Endothelial cell of umbilical vein (primary cell): ENCODE measurements around the gene BLNK. TPM values are rescaled to one million over a fixed set of nuclear protein-coding genes. Genes with fewer than 3 reads are reported as not detected.

Source experiments
- BruUV-seq: library from RNA; stranded (reverse); fragments of 400-500 nt; replicated peaks from 2 replicates; lab custom pipeline; 2021; lab: Mats Ljungman, UMichigan
- CTCF ChIA-PET: fragments of 300-600, 350-600 bp; sonication (Branson Sonifier 250); formaldehyde crosslinking; loops from one replicate; lab custom pipeline; 2021; ENCODE audit warnings: antibody characterized with exemption, inconsistent platforms; lab: Charles Lee
- POLR2A ChIA-PET: fragments of 300-600, 350-600 bp; sonication (Branson Sonifier 250); formaldehyde crosslinking; loops from one replicate; lab custom pipeline; 2021; ENCODE audit warnings: antibody characterized with exemption, inconsistent platforms; lab: Charles Lee
- DNase-seq: peaks from one replicate; pipeline ENCODE4 v3.0.0-alpha.2; 2011; ENCODE audit warnings: low read depth, low spot score
- FAIRE-seq: peaks from 2 replicates; lab custom pipeline; 2011; peaks lifted over from hg19 to GRCh38; lab: Jason Lieb, UNC
- H2AFZ ChIP-seq: 2 replicates; pipeline ENCODE4 v1.6.0; 2012; ENCODE audit warnings: low read depth, low read length, control low read depth, inconsistent platforms
- H3K27ac ChIP-seq: 2 replicates; pipeline ENCODE4 v1.5.1; 2011; ENCODE audit warnings: low read depth, mild to moderate bottlenecking, control low read depth, low read length, moderate library complexity; ENCODE audit not compliant: insufficient read depth
- H3K27me3 ChIP-seq, 2 experiments: 2 replicates each; pipeline versions ENCODE4 v1.6.0 to v1.6.1; 2011; ENCODE audit warnings: low read length in 2 of 2, mixed read lengths in 1 of 2; ENCODE audit not compliant: control insufficient read depth in 2 of 2, insufficient read depth in 2 of 2
- H3K36me3 ChIP-seq, 2 experiments: 2 replicates in 1 of 2; 3 replicates in 1 of 2; pipeline ENCODE4 v1.5.1; 2011; ENCODE audit warnings: low read length in 2 of 2, mild to moderate bottlenecking in 1 of 2, moderate library complexity in 1 of 2; ENCODE audit not compliant: control insufficient read depth in 2 of 2, insufficient read depth in 2 of 2; ENCODE audit errors: extremely low read depth in 1 of 2
- H3K4me1 ChIP-seq: 3 replicates; pipeline ENCODE4 v1.5.1; 2011; ENCODE audit warnings: mild to moderate bottlenecking, low read length; ENCODE audit not compliant: control insufficient read depth, insufficient read depth; ENCODE audit errors: extremely low read depth
- H3K4me2 ChIP-seq: 2 replicates; pipeline ENCODE4 v1.6.1; 2011; ENCODE audit warnings: low read length, control low read depth, mixed read lengths; ENCODE audit not compliant: insufficient read depth
- H3K4me3 ChIP-seq, 3 experiments: fragments of 200-600 bp in 1 of 3; sonication (generic), shearing (Covaris generic) in 1 of 3; replicated peaks in 1 of 3; 2 replicates each; pipeline ENCODE4 v1.5.1; 2011 to 2016; ENCODE audit warnings: control low read depth in 3 of 3, low read length in 3 of 3, mild to moderate bottlenecking in 2 of 3, inconsistent platforms in 1 of 3, low read depth in 1 of 3, moderate library complexity in 1 of 3; ENCODE audit not compliant: insufficient read depth in 1 of 3
- H3K79me2 ChIP-seq: 2 replicates; pipeline ENCODE4 v1.6.0; 2012; ENCODE audit warnings: low read length, inconsistent platforms; ENCODE audit not compliant: control insufficient read depth, insufficient read depth
- H3K9ac ChIP-seq: replicated peaks from 2 replicates; pipeline ENCODE3; 2011; ENCODE audit warnings: low read length, control low read depth; ENCODE audit not compliant: insufficient read depth; ENCODE audit errors: extremely low read depth
- H3K9me1 ChIP-seq: replicated peaks from 3 replicates; pipeline ENCODE4 v1.6.0; 2011; ENCODE audit warnings: mild to moderate bottlenecking, low read length; ENCODE audit not compliant: control insufficient read depth, insufficient read depth; ENCODE audit errors: extremely low read depth
- H3K9me3 ChIP-seq: replicated peaks from 2 replicates; pipeline ENCODE4 v1.5.1; 2012; ENCODE audit warnings: low read length, inconsistent platforms; ENCODE audit not compliant: control insufficient read depth, insufficient read depth
- H4K20me1 ChIP-seq: replicated peaks from 2 replicates; pipeline ENCODE3; 2011; ENCODE audit warnings: mild to moderate bottlenecking, low read length; ENCODE audit not compliant: control insufficient read depth, insufficient read depth; ENCODE audit errors: extremely low read depth
- CTCF ChIP-seq, 2 donors: IDR thresholded peaks; 1 replicate in 1 of 2; 2 replicates in 1 of 2; pipeline ENCODE4 v1.5.1; 2011; ENCODE audit warnings: low read length in 2 of 2, mild to moderate bottlenecking in 2 of 2, moderate library complexity in 2 of 2, control low read depth in 1 of 2, inconsistent platforms in 1 of 2, low read depth in 1 of 2; ENCODE audit not compliant: insufficient read depth in 1 of 2; ENCODE audit errors: extremely low read depth in 1 of 2
- EZH2 ChIP-seq: IDR thresholded peaks from 2 replicates; pipeline ENCODE4 v1.6.1; 2012; ENCODE audit warnings: borderline replicate concordance, low read depth, mild to moderate bottlenecking, moderate library complexity, low read length, inconsistent platforms; ENCODE audit not compliant: severe bottlenecking
- FOS ChIP-seq: IDR thresholded peaks from 2 replicates; pipeline ENCODE4 v1.6.1; 2011; ENCODE audit warnings: mild to moderate bottlenecking, low read length, moderate library complexity, borderline replicate concordance; ENCODE audit not compliant: insufficient read depth
- GATA2 ChIP-seq: IDR thresholded peaks from 2 replicates; pipeline ENCODE4 v1.7.0; 2011; ENCODE audit warnings: low read depth, mild to moderate bottlenecking, moderate library complexity, mixed read lengths, low read length; ENCODE audit not compliant: insufficient read length, insufficient read depth
- JUN ChIP-seq: IDR thresholded peaks from 2 replicates; pipeline ENCODE4 v1.6.1; 2011; ENCODE audit warnings: borderline replicate concordance, low read depth; ENCODE audit not compliant: insufficient read length, insufficient read depth
- MAX ChIP-seq: IDR thresholded peaks from 2 replicates; pipeline ENCODE4 v1.6.1; 2011; ENCODE audit not compliant: insufficient read depth, insufficient read length
- MYC ChIP-seq: IDR thresholded peaks from one replicate; pipeline ENCODE4 v1.6.1; 2011; ENCODE audit warnings: mild to moderate bottlenecking, low read depth, low read length
- POLR2A ChIP-seq: IDR thresholded peaks from 2 replicates; pipeline ENCODE4 v1.6.1; 2012; ENCODE audit warnings: low read depth, mild to moderate bottlenecking, control low read depth, low read length
- POLR2AphosphoS5 ChIP-seq: IDR thresholded peaks from 2 replicates; pipeline ENCODE4 v1.6.1; 2012; ENCODE audit warnings: low read depth, mild to moderate bottlenecking, control low read depth, low read length, moderate library complexity; ENCODE audit not compliant: insufficient read depth
- dilution Hi-C: fragments of 300-500 bp; cut with MboI; formaldehyde crosslinking; loops from one replicate; pipeline ENCODE4 v1.15.0; 2019; ENCODE audit warnings: low sequenced_read_pairs; ENCODE audit not compliant: extremely low pct_ligation_motif_present
- intact Hi-C: fragments of 100-400 bp; cut with micrococcal nuclease; formaldehyde crosslinking; loops from one replicate; pipeline ENCODE4 v1.10.0; 2022
- polyA plus RNA-seq, 4 experiments: library from polyadenylated mRNA; depleted of rRNA in 3 of 4; stranded (reverse) in 3 of 4; unstranded in 1 of 4; fragments of >200 nt; gene quantifications; 2 replicates each; pipeline versions ENCODE4 v1.2.1 to v1.2.3, GENCODE V29; 2011 to 2012; ENCODE audit warnings: missing spikeins in 1 of 4
- total RNA-seq: library from RNA; stranded (reverse); gene quantifications from 2 replicates; pipeline ENCODE4 v1.2.3, GENCODE V29; 2021

BLNK gene
- total and polyA plus RNA-seq, 2 donors (not counting 3 experiments of a cell fraction or from before 2014, with no cell fraction given), result not detected

GRCh38 chr10:96272316-96273280 lies 1.2 kb upstream of the BLNK start:
- Histone ChIP-seq H3K9me1 (no peaks in the 10 kb centered on the region), H3K4me3 (no peak overlapping the region), H3K4me2 (no peak overlapping the region), H3K9me3 (no peaks in the 10 kb centered on the region), H4K20me1 (no peaks in the 10 kb centered on the region), H3K4me1 (no peaks in the 10 kb centered on the region), H3K27me3 (peaks cover 0 to 4% of the 10 kb centered on the region in 2 experiments), H3K79me2 (no peaks in the 10 kb centered on the region), H3K27ac (no peak overlapping the region), H3K9ac (no peak overlapping the region), H2AFZ (no peak overlapping the region), H3K36me3 (no peaks in the 10 kb centered on the region)
- no peak for TF ChIP-seq EZH2
- no peak for TF ChIP-seq CTCF (IDR thresholded peaks at IDR 0.05; ENCODE audit: extremely low read depth in 1 of 2, insufficient read depth in 1 of 2, low read depth in 1 of 2, low read length in 2 of 2)
- dilution Hi-C loops, result no loop called here
- no peak for FAIRE-seq
- ChIA-PET CTCF (no interaction called here), POLR2A (no interaction called here)
- no TSS peak for BruUV-seq
- intact Hi-C loops, result no loop called here
- DNase-seq, result no peak

- Histone ChIP-seq H3K4me3 (no peak overlapping the region), H3K79me2 (no peaks in the 10 kb centered on the region), H4K20me1 (no peaks in the 10 kb centered on the region), H3K9me3 (no peaks in the 10 kb centered on the region), H3K9me1 (no peaks in the 10 kb centered on the region), H3K9ac (no peak overlapping the region), H3K27me3 (peaks cover 0 to 4% of the 10 kb centered on the region in 2 experiments), H3K27ac (no peak overlapping the region), H2AFZ (no peak overlapping the region), H3K36me3 (no peaks in the 10 kb centered on the region), H3K4me2 (no peak overlapping the region), H3K4me1 (no peaks in the 10 kb centered on the region)
- ChIA-PET POLR2A (no interaction called here), CTCF (interaction anchor here (0.9 to 1.1 kb wide), 2 partner anchors 41 to 254 kb away, joined by 3 to 4 read pairs; no protein-coding TSS in a partner anchor)
- DNase-seq (no peak), FAIRE-seq (no peak)
- dilution Hi-C loops (no loop called here), intact Hi-C loops (no loop called here)
- no TSS peak for BruUV-seq
- TF ChIP-seq JUN (no peak), EZH2 (no peak), POLR2AphosphoS5 (no peak), FOS (no peak), MAX (no peak), MYC (no peak), POLR2A (no peak), CTCF (IDR thresholded peaks at IDR 0.05; ENCODE audit: extremely low read depth in 1 of 2, insufficient read depth in 1 of 2, low read depth in 1 of 2, low read length in 2 of 2) (no peak), GATA2 (no peak)
Measured at GRCh38 chr10:96270571-96270970, 798 bp downstream of the BLNK start.
